K562 (cell line): ENCODE data around the gene FAM187B. TPM values are rescaled to one million over a fixed set of nuclear protein-coding genes. Genes with fewer than 3 reads are reported as not detected.
A peak's percentile ranks its signal among the peaks of the same experiment; 100 is the strongest.

ENCODE experiments used
- MYC ChIP-seq, 2 experiments: fragments of 250-450 bp in 1 of 2; sonication (Bioruptor Pico) in 1 of 2; IDR thresholded peaks; 2 replicates each; pipeline versions ENCODE4 v1.5.1 to v1.6.1; 2012 to 2021; ENCODE audit warnings: low read depth in 2 of 2, borderline replicate concordance in 1 of 2, improper control_type of control experiment in 1 of 2, low read length in 1 of 2, mild to moderate bottlenecking in 1 of 2, moderate library complexity in 1 of 2
- RAD21 ChIP-seq, 2 experiments: fragments of 250-450 bp in 1 of 2; fragments of 450-650 bp in 1 of 2; sonication (Bioruptor Pico) in 1 of 2; formaldehyde crosslinking in 1 of 2; IDR thresholded peaks in 1 of 2; conservative IDR thresholded peaks in 1 of 2; 2 replicates each; pipeline versions ENCODE4 v1.4.0 to v1.8.0; 2020 to 2022; ENCODE audit warnings: mild to moderate bottlenecking in 2 of 2, moderate library complexity in 1 of 2
- SMC3 ChIP-seq: conservative IDR thresholded peaks from 2 replicates; pipeline ENCODE4 v1.6.1; 2011; ENCODE audit warnings: low read depth, low read length, improper control_type of control experiment; ENCODE audit not compliant: insufficient read depth
- U2AF1 ChIP-seq: fragments of 200-400 bp; formaldehyde crosslinking; optimal IDR thresholded peaks from 2 replicates; pipeline ENCODE3; 2017; ENCODE audit warnings: mild to moderate bottlenecking, low read depth, low read length, moderate library complexity
- ZNF239 ChIP-seq: fragments of 250-450 bp; sonication (Bioruptor Pico); IDR thresholded peaks from 2 replicates; pipeline ENCODE4 v1.4.0; 2020; ENCODE audit warnings: mild to moderate bottlenecking
- polyA plus RNA-seq, 8 experiments: library from polyadenylated mRNA; depleted of rRNA in 4 of 8; stranded (reverse) in 5 of 8; unstranded in 3 of 8; fragments of >200 nt; fragmentation: Nextera tagmentation in 2 of 8; fragmentation: Illumina TruSeq in 1 of 8; extraction: Ambion mirVana in 2 of 8; extraction: Trizol in 1 of 8; gene quantifications; 2 replicates each; pipeline versions ENCODE4 v1.2.1 to v1.2.3, GENCODE V29; 2011 to 2014; ENCODE audit warnings: inconsistent platforms in 1 of 8, missing spikeins in 1 of 8
- total RNA-seq, 7 experiments: library from RNA; depleted of rRNA in 6 of 7; stranded (reverse); fragments of >200 nt in 6 of 7; fragmentation: Illumina TruSeq in 2 of 7; extraction: Trizol in 2 of 7; gene quantifications; 2 replicates each; pipeline versions ENCODE4 v1.2.1 to v1.2.3, GENCODE V29; 2011 to 2021; ENCODE audit warnings: low replicate concordance in 1 of 7
- TF ChIP-seq, protein P1 (sequence below), 2 experiments: fragments of 450-650 bp; formaldehyde crosslinking in 1 of 2; IDR thresholded peaks; 2 replicates each; pipeline versions ENCODE4 v1.4.0 to v1.6.1; 2014 to 2020; ENCODE audit warnings: mild to moderate bottlenecking in 2 of 2, borderline replicate concordance in 1 of 2, low read depth in 1 of 2
- TF ChIP-seq, protein P2 (sequence below): fragments of 450-650 bp; IDR thresholded peaks from 2 replicates; pipeline ENCODE4 v1.6.1; 2016
- TF ChIP-seq, protein P3 (sequence below): fragments of 450-650 bp; conservative IDR thresholded peaks from 2 replicates; pipeline ENCODE4 v1.6.1; 2016; ENCODE audit warnings: missing genetic modification characterization, low read depth, mild to moderate bottlenecking, missing compliant biosample characterization, moderate library complexity

The FAM187B gene
- total and polyA plus RNA-seq, 9 of the 15 experiments (the other 6 are each of a cell fraction or from before 2014, with no cell fraction given), result 0.04 to 0.09 TPM; not detected in 7

DNA sequence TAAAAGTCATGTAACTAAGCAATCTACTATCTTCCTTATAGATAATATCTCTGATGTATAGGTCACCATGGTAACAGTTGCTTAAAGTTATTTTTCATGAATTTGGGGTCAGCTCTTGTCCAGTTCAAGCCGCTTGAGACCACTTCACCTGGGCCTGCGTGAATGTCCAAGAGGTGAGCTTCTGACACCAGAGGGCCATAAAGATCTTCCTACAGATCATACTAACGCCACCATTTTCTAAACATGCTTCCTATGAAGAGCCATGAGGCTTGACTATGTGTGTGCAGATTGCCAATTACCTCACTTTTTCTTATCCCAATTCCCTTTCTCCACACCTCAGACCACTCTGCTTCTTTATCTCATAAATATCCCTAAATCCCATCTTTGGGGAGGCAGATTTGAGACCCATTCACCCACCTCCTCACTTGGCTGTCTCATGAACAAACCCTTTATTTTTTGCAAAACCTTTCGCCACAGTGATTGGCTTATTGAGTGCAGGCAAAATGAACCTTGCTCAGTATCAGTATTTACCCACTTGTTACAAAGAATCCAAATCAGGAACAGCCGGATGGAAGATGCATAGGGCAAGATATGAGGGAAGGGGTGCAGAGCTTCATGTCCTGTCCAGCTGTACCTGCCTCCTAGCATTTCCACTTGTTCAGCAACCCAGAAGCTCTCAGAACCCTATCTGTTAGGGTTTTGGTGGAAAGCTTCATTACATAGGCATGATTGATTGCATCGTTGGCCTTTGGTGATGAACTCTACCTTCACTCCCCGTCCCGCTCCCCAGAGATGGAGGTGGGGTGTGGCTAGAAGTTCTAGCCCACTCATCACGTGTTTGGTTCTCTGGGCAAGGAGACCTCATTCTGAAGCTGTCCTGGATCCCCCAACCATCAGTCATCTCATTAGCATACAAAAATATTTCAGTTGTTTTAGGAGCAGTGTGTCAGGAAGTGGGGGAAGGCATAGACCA lies 34.2 kb downstream of the FAM187B start (continued):
- no peak for TF ChIP-seq ZNF239
- TF ChIP-seq, protein P1, sequence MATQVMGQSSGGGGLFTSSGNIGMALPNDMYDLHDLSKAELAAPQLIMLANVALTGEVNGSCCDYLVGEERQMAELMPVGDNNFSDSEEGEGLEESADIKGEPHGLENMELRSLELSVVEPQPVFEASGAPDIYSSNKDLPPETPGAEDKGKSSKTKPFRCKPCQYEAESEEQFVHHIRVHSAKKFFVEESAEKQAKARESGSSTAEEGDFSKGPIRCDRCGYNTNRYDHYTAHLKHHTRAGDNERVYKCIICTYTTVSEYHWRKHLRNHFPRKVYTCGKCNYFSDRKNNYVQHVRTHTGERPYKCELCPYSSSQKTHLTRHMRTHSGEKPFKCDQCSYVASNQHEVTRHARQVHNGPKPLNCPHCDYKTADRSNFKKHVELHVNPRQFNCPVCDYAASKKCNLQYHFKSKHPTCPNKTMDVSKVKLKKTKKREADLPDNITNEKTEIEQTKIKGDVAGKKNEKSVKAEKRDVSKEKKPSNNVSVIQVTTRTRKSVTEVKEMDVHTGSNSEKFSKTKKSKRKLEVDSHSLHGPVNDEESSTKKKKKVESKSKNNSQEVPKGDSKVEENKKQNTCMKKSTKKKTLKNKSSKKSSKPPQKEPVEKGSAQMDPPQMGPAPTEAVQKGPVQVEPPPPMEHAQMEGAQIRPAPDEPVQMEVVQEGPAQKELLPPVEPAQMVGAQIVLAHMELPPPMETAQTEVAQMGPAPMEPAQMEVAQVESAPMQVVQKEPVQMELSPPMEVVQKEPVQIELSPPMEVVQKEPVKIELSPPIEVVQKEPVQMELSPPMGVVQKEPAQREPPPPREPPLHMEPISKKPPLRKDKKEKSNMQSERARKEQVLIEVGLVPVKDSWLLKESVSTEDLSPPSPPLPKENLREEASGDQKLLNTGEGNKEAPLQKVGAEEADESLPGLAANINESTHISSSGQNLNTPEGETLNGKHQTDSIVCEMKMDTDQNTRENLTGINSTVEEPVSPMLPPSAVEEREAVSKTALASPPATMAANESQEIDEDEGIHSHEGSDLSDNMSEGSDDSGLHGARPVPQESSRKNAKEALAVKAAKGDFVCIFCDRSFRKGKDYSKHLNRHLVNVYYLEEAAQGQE (IDR thresholded peaks at IDR 0.05; ENCODE audit: borderline replicate concordance), result peak; percentile 63; the same call in 1 of the 2 replicates
- TF ChIP-seq, protein P1 (CRISPR knock-in tag; IDR thresholded peaks at IDR 0.05; ENCODE audit: low read depth), result no peak
- TF ChIP-seq SMC3, result no peak
- TF ChIP-seq, protein P2, sequence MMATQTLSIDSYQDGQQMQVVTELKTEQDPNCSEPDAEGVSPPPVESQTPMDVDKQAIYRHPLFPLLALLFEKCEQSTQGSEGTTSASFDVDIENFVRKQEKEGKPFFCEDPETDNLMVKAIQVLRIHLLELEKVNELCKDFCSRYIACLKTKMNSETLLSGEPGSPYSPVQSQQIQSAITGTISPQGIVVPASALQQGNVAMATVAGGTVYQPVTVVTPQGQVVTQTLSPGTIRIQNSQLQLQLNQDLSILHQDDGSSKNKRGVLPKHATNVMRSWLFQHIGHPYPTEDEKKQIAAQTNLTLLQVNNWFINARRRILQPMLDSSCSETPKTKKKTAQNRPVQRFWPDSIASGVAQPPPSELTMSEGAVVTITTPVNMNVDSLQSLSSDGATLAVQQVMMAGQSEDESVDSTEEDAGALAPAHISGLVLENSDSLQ, result no peak
- TF ChIP-seq RAD21 (CRISPR knock-in tag; conservative IDR thresholded peaks at IDR 0.05 in 1 of 2, IDR thresholded peaks at IDR 0.05 in 1 of 2), result peak in 1 of 2 experiments; percentile 68; a peak in 3 of 4 replicates
- no peak for TF ChIP-seq U2AF1
- TF ChIP-seq MYC (IDR thresholded peaks at IDR 0.05; ENCODE audit: low read depth, low read length), result peak; percentile 51; the same call in 1 of the 2 replicates
- no peak for TF ChIP-seq MYC (CRISPR knock-in tag; IDR thresholded peaks at IDR 0.05; ENCODE audit: borderline replicate concordance, low read depth)
- TF ChIP-seq, protein P3, sequence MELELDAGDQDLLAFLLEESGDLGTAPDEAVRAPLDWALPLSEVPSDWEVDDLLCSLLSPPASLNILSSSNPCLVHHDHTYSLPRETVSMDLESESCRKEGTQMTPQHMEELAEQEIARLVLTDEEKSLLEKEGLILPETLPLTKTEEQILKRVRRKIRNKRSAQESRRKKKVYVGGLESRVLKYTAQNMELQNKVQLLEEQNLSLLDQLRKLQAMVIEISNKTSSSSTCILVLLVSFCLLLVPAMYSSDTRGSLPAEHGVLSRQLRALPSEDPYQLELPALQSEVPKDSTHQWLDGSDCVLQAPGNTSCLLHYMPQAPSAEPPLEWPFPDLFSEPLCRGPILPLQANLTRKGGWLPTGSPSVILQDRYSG (tag), result peak; percentile 56; the same call in 1 of the 2 replicates
